GM19099 (cell line): ENCODE measurements around the gene CNN3.

ENCODE experiments used
- POLR2A ChIP-seq: IDR thresholded peaks from 3 replicates; pipeline ENCODE4 v1.6.1; 2011; ENCODE audit warnings: low read depth; ENCODE audit not compliant: insufficient read length; ENCODE audit errors: extremely low read depth

CNN3 gene

DNA sequence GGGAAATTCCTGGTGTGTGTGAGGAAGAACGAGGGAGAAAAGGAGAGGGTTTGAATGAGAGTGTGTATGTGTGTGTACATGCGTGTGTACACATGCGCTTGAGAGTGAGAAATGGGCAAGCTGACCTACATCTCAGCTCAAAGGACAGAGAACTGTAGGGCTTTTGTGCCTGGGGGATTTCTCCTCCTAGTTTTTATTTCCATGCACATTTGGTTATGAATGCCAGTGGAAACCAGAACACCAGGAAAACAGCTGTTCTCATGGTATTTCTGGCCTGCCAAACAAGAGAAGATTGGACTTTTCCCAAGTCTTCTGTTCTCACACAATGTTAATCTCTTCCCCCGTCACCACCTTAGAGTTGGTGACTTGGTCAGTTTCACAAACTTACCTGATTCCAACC lies 61.5 kb downstream of the CNN3 start:
- TF ChIP-seq POLR2A = no peak

DNA sequence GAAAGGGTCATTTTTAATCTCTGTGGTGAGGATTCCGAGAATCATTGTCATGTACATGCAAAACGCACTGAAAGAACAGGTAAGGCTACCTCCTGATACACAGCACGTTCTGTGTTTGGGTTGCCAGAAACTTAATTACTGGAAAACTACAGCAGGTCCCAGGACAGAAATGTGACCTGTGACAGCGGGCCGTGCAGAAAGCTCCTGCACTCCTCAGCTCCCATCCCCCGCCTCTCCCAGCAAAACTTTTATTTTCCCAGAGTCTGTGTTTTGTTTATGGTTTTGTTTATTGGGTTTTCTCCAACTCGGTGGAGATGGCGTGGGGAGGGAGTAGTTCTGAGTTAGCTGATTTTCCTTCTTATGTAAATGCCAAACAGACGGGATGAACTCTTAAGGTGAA lies 62.1 kb downstream of the CNN3 start:
- no peak for TF ChIP-seq POLR2A

DNA sequence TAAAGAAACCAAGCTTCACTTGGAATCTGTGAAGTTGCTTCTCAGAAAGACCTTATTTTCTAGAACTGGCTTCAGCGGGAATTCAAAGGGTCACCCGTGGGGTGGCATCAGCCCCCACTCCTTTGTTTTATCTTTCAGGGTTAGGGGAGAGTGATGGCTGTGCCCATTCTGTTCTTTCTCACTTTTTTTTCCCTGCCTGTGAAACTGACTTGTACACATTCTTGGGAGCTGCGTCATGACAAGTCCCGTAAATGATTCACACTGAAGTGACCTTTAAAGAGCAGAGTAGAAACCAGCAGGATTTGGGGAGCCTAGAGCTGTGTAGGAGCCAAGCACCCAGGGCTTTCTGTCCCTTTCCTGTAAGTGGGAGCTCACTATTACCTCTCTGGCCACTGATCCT lies 63.0 kb downstream of the CNN3 start:
- no peak for TF ChIP-seq POLR2A

DNA sequence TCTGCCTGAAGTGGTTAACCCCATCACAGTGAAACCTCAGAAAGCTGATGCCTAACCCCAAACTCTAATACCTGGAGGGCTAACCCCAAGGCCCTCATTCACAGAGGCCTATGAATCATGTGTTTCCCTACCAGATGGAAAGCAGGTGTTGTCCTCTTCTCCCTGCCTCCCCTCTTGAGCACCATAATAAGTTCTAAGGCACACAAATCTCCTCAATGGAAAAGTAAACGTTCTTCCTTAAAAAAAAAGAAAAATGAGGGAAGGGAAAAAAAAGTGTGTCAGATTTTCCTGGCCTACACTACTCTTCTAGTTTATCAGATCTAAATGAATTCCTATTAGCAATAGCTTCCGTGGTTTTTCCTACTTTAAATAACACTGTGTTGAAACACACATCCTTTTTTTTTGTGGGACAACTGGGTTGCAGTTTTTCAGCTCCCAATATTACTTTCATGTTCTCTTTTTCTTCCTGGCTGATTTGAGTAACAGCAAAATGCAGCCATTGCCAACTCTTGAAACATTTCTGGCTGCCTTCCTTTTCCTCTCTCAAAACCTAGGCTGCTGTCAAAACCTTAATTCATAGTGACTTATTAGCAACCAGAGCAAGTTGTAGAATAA lies 63.5 kb downstream of the CNN3 start:
- TF ChIP-seq POLR2A = no peak

DNA sequence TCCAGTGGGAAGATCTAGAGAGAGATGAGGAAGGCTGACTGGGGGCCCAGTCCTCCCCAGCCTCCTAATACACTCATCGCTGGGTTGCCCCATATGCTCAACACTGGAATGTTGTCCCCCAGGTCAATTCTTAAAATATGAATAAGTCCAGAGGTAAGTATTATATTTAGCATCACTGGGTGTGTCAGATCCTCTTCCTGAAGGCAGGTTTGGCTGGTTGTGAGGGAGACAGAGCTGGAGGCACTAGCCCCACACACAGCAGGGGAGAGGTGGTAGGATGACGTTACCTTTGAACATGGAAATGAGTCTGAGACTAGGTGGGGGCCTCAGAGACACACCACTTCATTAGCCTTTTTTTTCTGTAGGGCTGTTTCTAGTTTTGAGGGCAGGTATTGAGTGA lies 64.2 kb downstream of the CNN3 start:
- no peak for TF ChIP-seq POLR2A

DNA sequence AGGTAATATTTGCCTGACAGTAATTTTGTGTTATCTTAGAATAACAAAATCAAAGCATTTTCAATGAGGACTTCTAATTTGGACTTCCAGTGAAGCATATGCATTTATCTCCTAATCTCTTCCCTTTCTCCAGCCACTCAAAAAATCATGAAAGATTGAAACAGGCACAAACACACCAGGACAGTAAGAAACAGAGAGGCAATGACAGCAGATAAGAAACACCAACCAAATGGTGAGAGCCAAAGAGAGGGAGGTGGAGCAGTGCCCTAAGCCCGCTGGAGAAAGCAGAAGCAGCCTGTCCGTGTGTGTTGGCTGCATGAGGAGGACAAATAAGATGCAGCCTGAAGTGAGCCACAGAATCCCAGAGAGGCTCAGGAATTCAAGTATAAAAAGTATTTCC lies 67.7 kb downstream of the CNN3 start:
- TF ChIP-seq POLR2A = no peak

DNA sequence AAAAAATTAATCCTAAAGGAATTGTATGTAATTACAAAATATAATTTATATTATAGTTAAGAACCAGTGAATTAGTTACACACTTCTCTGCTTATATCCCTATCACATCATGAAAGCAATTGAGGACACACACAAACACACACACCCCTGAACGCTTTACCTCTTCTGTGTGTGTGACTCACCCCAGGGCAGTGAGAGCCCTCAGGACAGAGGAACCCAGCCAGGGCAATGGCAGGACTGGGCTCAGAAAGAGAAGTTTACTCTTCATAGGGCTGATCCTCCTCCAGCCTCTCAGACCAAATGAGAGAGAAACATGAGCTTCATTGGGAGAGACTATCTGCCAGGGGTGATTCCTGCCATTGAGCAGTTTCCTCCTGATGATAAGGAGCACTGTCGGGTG lies 68.6 kb downstream of the CNN3 start:
- no peak for TF ChIP-seq POLR2A

DNA sequence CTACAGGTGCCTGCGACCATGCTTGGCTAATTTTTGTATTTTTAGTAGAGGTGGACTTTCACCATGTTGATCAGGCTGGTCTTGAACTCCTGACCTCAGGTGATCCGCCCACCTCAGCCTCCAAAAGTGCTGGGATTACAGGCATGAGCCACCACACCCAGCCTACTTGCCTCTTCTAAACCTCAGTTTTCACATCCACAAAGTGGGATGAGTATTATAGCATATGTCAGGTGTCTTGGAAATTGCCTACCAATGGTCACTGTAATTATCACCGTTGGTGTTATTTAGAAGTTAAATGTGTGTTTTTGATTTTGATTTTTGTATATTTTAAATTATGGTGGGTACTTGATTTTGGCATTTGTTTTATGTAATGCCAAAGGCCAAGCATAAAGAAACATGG lies 70.0 kb downstream of the CNN3 start:
- TF ChIP-seq POLR2A = no peak

DNA sequence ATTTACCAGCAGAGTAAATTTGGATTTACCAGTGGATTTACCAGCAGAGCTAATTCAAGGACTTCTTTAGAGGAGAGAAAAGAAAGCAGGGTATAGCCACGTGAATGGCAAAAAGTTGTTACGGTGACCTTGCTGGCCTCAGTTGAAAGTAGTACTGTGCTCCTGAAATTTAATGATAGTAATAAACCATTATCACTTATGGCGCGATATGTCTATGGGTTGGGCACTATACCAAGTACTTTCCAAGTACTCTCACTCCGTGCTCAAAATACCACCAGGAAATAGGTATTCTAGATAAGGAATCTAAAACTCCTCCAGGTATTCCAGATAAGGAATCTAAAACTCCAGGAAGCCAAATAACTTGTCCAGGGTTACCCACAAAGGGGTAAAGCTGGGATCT lies 70.9 kb downstream of the CNN3 start:
- TF ChIP-seq POLR2A = no peak

DNA sequence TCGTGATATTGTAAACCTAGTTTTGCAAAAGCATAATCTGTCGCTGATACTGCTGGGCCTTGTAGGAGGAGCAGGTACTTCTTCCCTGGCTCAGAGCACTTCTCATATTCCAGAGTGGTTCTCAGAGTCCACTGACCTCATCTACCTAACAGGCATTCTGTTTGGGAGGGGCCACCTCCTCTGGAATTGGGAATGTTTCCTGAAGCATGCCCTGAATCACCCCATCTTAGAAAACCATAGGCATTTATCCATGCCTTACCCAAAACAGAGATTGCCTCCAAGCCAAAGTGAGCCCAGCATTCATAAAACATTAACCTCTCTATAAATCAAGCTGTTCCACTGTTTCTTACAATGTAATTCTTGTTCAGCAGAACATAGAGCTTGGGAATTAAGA lies 71.6 kb downstream of the CNN3 start:
- TF ChIP-seq POLR2A = no peak

DNA sequence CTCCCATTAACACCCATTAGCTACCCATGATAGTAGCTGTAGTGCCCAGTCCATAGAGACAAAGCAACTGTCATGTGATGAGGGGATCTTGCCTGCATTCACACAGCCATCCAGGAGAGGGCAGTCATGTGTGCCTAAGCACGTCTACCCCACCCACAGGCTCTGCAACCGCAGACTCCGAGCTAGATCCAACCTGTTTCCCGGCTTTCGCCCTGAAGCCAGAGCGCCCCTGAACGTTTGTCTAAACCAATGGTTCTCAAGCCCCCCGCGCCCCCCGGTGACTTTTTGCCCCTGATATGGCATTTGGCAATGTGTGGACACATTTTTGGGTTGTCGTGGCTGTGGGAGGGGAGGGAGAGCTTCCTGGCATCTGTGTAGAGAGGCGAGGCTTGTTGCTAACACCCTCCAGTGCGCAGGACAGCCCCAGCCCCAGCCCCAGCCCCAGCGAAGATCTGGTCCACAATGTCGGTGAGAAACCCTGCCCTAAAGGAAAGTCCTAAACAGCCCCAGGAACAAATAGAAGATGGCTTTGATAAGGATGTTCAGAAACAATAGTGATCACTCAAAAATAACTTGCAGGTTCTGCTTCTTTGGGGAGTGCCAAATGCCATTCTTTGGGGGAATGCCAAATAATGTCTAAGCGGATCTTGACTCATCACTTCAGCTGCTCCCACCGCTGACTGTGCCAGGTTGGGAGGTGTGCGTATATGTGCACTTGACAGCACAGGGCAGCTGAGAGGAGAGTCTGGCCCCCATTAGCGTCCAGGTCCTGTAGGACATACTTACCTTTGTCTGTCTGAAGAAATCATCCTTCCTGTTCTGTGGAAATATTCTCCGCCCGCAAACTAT lies 72.2 kb downstream of the CNN3 start:
- TF ChIP-seq POLR2A = no peak

DNA sequence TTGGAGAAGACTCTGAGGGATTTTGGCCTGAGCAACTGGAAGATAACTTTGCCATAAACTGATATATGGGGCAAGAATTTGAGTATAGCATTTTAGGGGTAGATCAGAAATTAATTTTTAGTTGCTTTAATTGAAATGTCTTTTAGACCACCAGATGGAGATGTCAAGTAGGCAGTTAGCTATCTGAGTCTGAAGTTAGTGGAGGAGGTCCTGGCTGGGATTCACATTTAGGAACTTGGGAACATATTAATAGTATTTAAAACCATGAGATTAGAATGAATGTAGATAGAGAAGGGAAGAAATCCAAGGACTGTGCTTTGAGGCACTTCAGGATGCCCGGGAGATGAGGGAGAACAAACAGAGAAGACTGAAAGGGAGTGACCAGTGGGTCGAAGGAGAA lies 74.1 kb downstream of the CNN3 start:
- TF ChIP-seq POLR2A = no peak

DNA sequence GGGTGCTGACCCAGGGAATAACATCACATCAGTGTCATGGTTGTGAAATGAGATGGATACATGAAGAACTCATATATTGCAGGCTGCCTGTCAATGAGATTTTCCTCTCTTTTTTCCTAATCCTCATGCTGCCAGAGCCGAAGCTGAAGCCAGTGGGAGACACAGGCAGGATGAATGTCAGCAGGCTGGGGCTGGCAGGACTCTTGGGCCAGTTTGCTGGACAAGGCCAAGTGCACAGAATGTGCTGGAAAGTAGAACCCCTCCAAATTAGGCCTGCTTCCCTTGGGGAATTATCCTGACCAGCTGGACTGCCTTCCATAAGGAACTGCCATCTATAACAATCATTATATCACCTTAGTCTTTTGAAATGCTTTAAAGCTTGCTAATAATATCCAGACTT lies 75.3 kb downstream of the CNN3 start:
- no peak for TF ChIP-seq POLR2A
